Transverse colon (tissue), 4 donors: Measurements from ENCODE around the gene ZXDC.

ENCODE experiments used
- CTCF ChIP-seq, 5 experiments: fragments of 200-600 bp in 3 of 5; fragments of 450-650 bp in 2 of 5; sonication (generic) in 3 of 5; IDR thresholded peaks; 1 replicate in 2 of 5; 2 replicates in 3 of 5; pipeline ENCODE4 v1.5.1; 2016 to 2017; ENCODE audit warnings: antibody characterized with exemption in 5 of 5, inconsistent platforms in 3 of 5, mild to moderate bottlenecking in 2 of 5, moderate library complexity in 1 of 5
- POLR2AphosphoS5 ChIP-seq, 3 donors: sonication (generic); formaldehyde crosslinking; IDR thresholded peaks; one replicate each; pipeline ENCODE4 v1.6.1; 2016; ENCODE audit warnings: antibody characterized with exemption in 3 of 3

- TF ChIP-seq CTCF (IDR thresholded peaks at IDR 0.05) (no peak), POLR2AphosphoS5 (IDR thresholded peaks at IDR 0.05) (no peak)
Measured at GRCh38 chr3:126415661-126416591, 59.8 kb downstream of the ZXDC start.
